Activated CD4-positive, alpha-beta T cell treated with anti-CD3 and anti-CD28 coated beads for 24 hours (primary cell): ENCODE results near the gene OPHN1.
"Not testable (repeated sequence)": the region's sequence is repeated elsewhere in the genome, so short reads cannot be mapped to it uniquely, and the experiment has no call there.

Experiments
- DNase-seq, 2 donors: peaks; one replicate each; pipeline ENCODE4 v3.0.0-alpha.2; 2020; ENCODE audit warnings: low read depth in 2 of 2

OPHN1 gene

GRCh38 chrX:68421636-68422035, 11.7 kb downstream of the OPHN1 start:
- DNase-seq = no peak

- no peak for DNase-seq
Observed at GRCh38 chrX:68420559-68420958, 12.7 kb downstream of the OPHN1 start.

GRCh38 chrX:68419975-68420374, 13.3 kb downstream of the OPHN1 start:
- DNase-seq = no peak

GRCh38 chrX:68417651-68418050, 15.6 kb downstream of the OPHN1 start:
- DNase-seq = no peak

GRCh38 chrX:68416592-68416991, 16.7 kb downstream of the OPHN1 start:
- no peak for DNase-seq

- DNase-seq = no peak
Observed at GRCh38 chrX:68415316-68415715, 18.0 kb downstream of the OPHN1 start.

- no peak for DNase-seq
Observed at GRCh38 chrX:68413254-68413653, 20.0 kb downstream of the OPHN1 start.

GRCh38 chrX:68411729-68412128, 21.6 kb downstream of the OPHN1 start:
- no peak for DNase-seq

GRCh38 chrX:68409194-68409593, 24.1 kb downstream of the OPHN1 start:
- DNase-seq = no peak

- no peak for DNase-seq
Observed at GRCh38 chrX:68403522-68403921, 29.8 kb downstream of the OPHN1 start.

- DNase-seq = no peak
Observed at GRCh38 chrX:68403038-68403437, 30.3 kb downstream of the OPHN1 start.

- DNase-seq = no peak
Observed at GRCh38 chrX:68402094-68402493, 31.2 kb downstream of the OPHN1 start.

GRCh38 chrX:68398291-68398690, 35.0 kb downstream of the OPHN1 start:
- DNase-seq = no peak

- DNase-seq = no peak
Observed at GRCh38 chrX:68396953-68397352, 36.3 kb downstream of the OPHN1 start.

- not testable (repeated sequence) for DNase-seq
Observed at GRCh38 chrX:68389419-68389960, 43.8 kb downstream of the OPHN1 start.

- no peak for DNase-seq
Observed at GRCh38 chrX:68387776-68388175, 45.5 kb downstream of the OPHN1 start.

GRCh38 chrX:68383540-68383939, 49.8 kb downstream of the OPHN1 start:
- no peak for DNase-seq

GRCh38 chrX:68377579-68377978, 55.7 kb downstream of the OPHN1 start:
- not testable (repeated sequence) for DNase-seq

- no peak for DNase-seq
Observed at GRCh38 chrX:68376373-68376772, 56.9 kb downstream of the OPHN1 start.

- DNase-seq = no peak
Observed at GRCh38 chrX:68375803-68376202, 57.5 kb downstream of the OPHN1 start.

GRCh38 chrX:68372665-68373064, 60.6 kb downstream of the OPHN1 start:
- DNase-seq = no peak

GRCh38 chrX:68369559-68369958, 63.7 kb downstream of the OPHN1 start:
- DNase-seq = no peak

GRCh38 chrX:68365341-68365740, 68.0 kb downstream of the OPHN1 start:
- no peak for DNase-seq

GRCh38 chrX:68363984-68364383, 69.3 kb downstream of the OPHN1 start:
- DNase-seq = no peak
